Panc1 (cell line): ENCODE results near the gene C4orf51. TPM values are rescaled to one million over a fixed set of nuclear protein-coding genes. Genes with fewer than 3 reads are reported as not detected.

Source experiments
- ATAC-seq: fragments of 200-7000 bp; cut with Tn5 transposase; 2 replicates; pipeline ENCODE4 v1.9.1; 2020; ENCODE audit warnings: mild to moderate bottlenecking, moderate library complexity
- BruUV-seq: library from RNA; stranded (reverse); fragments of 400-500 nt; replicated peaks from 2 replicates; lab custom pipeline; 2021; lab: Mats Ljungman, UMichigan
- CTCF ChIA-PET: fragments of 300-600 bp; sonication (Branson Sonifier 250); formaldehyde crosslinking; loops from one replicate; lab custom pipeline; 2022; ENCODE audit warnings: antibody characterized with exemption; lab: Charles Lee
- POLR2A ChIA-PET: fragments of 300-600 bp; sonication (Branson Sonifier 250); formaldehyde crosslinking; loops from one replicate; lab custom pipeline; 2022; ENCODE audit warnings: antibody characterized with exemption; lab: Charles Lee
- DNase-seq: peaks from one replicate; pipeline ENCODE4 v3.0.0-alpha.2; 2010; ENCODE audit warnings: low read depth, low spot score
- H3K27ac ChIP-seq: 2 replicates; pipeline ENCODE4 v1.5.1; 2011; ENCODE audit warnings: mild to moderate bottlenecking, low read length, inconsistent platforms
- H3K27me3 ChIP-seq: fragments of 200-500 bp; sonication (Bioruptor generic); 2 replicates; pipeline ENCODE4 v1.6.0; 2014; ENCODE audit warnings: low read length, inconsistent platforms; ENCODE audit not compliant: control insufficient read depth, insufficient read depth
- H3K36me3 ChIP-seq: fragments of 200-500 bp; sonication (Bioruptor generic); 2 replicates; pipeline ENCODE4 v1.5.1; 2014; ENCODE audit warnings: inconsistent platforms, mild to moderate bottlenecking, low read length, moderate library complexity; ENCODE audit not compliant: control insufficient read depth, insufficient read depth
- H3K4me1 ChIP-seq: 2 replicates; pipeline ENCODE4 v1.5.1; 2011; ENCODE audit warnings: inconsistent platforms, mild to moderate bottlenecking, low read length, moderate library complexity; ENCODE audit not compliant: control insufficient read depth, insufficient read depth
- H3K4me3 ChIP-seq, 2 experiments: 2 replicates each; pipeline ENCODE4 v1.5.1; 2011 to 2012; ENCODE audit warnings: low read depth in 2 of 2, low read length in 2 of 2, mild to moderate bottlenecking in 2 of 2, inconsistent platforms in 1 of 2, moderate library complexity in 1 of 2
- H3K9me3 ChIP-seq: fragments of 200-500 bp; sonication (Bioruptor generic); 2 replicates; pipeline ENCODE4 v1.5.1; 2014; ENCODE audit warnings: low read depth, mild to moderate bottlenecking, inconsistent platforms, low read length, moderate library complexity; ENCODE audit not compliant: control insufficient read depth, insufficient read depth
- CTCF ChIP-seq: fragments of 450-650 bp; IDR thresholded peaks from 2 replicates; pipeline ENCODE4 v1.5.1; 2017; ENCODE audit warnings: mild to moderate bottlenecking
- POLR2AphosphoS5 ChIP-seq: IDR thresholded peaks from 2 replicates; pipeline ENCODE4 v1.6.1; 2012; ENCODE audit warnings: mild to moderate bottlenecking, low read depth, low read length, moderate library complexity
- SIN3A ChIP-seq: IDR thresholded peaks from 2 replicates; pipeline ENCODE4 v1.6.1; 2012; ENCODE audit warnings: low read depth, mild to moderate bottlenecking, low read length, moderate library complexity, borderline replicate concordance; ENCODE audit not compliant: insufficient read depth
- TCF7L2 ChIP-seq: IDR thresholded peaks from 2 replicates; pipeline ENCODE4 v1.6.1; 2011; ENCODE audit warnings: mild to moderate bottlenecking, low read depth, low read length, inconsistent platforms
- in situ Hi-C: cut with HindIII; loops from 2 replicates; pipeline ENCODE4 v1.10.0; 2016; ENCODE audit warnings: low sequenced_read_pairs, low pct_unique_long_range_greater_than_20kb
- intact Hi-C: fragments of 100-400 bp; cut with micrococcal nuclease; formaldehyde crosslinking; loops from one replicate; pipeline ENCODE4 v1.10.0; 2022; ENCODE audit not compliant: unreplicated experiment
- total RNA-seq: library from RNA; stranded (reverse); gene quantifications from one replicate; pipeline ENCODE4 v1.2.1, GENCODE V29; 2021; ENCODE audit not compliant: unreplicated experiment
- TF ChIP-seq, protein P1 (sequence below), 2 experiments: IDR thresholded peaks; 2 replicates each; pipeline ENCODE4 v1.6.1; 2011 to 2012; ENCODE audit warnings: low read depth in 2 of 2, control low read depth in 1 of 2, low read length in 1 of 2, mild to moderate bottlenecking in 1 of 2, moderate library complexity in 1 of 2; ENCODE audit not compliant: insufficient read depth in 1 of 2

Gene C4orf51
- total RNA-seq, 1 experiment from 2014 or later, result not detected

- no peaks in the 10 kb centered on the region for H3K9me3 ChIP-seq
- CTCF ChIA-PET, result no interaction called here
- in situ Hi-C loops, result no loop called here
- ATAC-seq (no peak), DNase-seq (no peak)
- H3K4me1 ChIP-seq, result no peaks in the 10 kb centered on the region
- TF ChIP-seq, protein P1, sequence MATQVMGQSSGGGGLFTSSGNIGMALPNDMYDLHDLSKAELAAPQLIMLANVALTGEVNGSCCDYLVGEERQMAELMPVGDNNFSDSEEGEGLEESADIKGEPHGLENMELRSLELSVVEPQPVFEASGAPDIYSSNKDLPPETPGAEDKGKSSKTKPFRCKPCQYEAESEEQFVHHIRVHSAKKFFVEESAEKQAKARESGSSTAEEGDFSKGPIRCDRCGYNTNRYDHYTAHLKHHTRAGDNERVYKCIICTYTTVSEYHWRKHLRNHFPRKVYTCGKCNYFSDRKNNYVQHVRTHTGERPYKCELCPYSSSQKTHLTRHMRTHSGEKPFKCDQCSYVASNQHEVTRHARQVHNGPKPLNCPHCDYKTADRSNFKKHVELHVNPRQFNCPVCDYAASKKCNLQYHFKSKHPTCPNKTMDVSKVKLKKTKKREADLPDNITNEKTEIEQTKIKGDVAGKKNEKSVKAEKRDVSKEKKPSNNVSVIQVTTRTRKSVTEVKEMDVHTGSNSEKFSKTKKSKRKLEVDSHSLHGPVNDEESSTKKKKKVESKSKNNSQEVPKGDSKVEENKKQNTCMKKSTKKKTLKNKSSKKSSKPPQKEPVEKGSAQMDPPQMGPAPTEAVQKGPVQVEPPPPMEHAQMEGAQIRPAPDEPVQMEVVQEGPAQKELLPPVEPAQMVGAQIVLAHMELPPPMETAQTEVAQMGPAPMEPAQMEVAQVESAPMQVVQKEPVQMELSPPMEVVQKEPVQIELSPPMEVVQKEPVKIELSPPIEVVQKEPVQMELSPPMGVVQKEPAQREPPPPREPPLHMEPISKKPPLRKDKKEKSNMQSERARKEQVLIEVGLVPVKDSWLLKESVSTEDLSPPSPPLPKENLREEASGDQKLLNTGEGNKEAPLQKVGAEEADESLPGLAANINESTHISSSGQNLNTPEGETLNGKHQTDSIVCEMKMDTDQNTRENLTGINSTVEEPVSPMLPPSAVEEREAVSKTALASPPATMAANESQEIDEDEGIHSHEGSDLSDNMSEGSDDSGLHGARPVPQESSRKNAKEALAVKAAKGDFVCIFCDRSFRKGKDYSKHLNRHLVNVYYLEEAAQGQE (IDR thresholded peaks at IDR 0.05; ENCODE audit: insufficient read depth in 1 of 2, low read depth in 2 of 2, low read length in 1 of 2), result no peak
- no peak for TF ChIP-seq SIN3A
- no peak for TF ChIP-seq TCF7L2
- TF ChIP-seq POLR2AphosphoS5, result no peak
- no peak for TF ChIP-seq CTCF
- H3K27me3 ChIP-seq, result no peaks in the 10 kb centered on the region
- H3K36me3 ChIP-seq, result no peaks in the 10 kb centered on the region
- intact Hi-C loops, result no loop called here
- POLR2A ChIA-PET, result no interaction called here
- no peak overlapping the region for H3K4me3 ChIP-seq
- H3K27ac ChIP-seq, result no peak overlapping the region
- BruUV-seq, result no TSS peak
These were observed 82.8 kb downstream of the C4orf51 start for GRCh38 chr4:145762719-145763118.

GRCh38 chr4:145763399-145763798 lies 83.5 kb downstream of the C4orf51 start:
- DNase-seq (no peak), ATAC-seq (no peak)
- Histone ChIP-seq H3K9me3 (no peaks in the 10 kb centered on the region), H3K36me3 (no peaks in the 10 kb centered on the region), H3K4me3 (no peak overlapping the region), H3K27me3 (no peaks in the 10 kb centered on the region), H3K27ac (no peak overlapping the region), H3K4me1 (no peaks in the 10 kb centered on the region)
- ChIA-PET POLR2A (no interaction called here), CTCF (no interaction called here)
- in situ Hi-C loops, result no loop called here
- BruUV-seq, result no TSS peak
- no peak for TF ChIP-seq TCF7L2
- TF ChIP-seq CTCF, result no peak
- no peak for TF ChIP-seq SIN3A
- TF ChIP-seq, protein P1 (IDR thresholded peaks at IDR 0.05; ENCODE audit: insufficient read depth in 1 of 2, low read depth in 2 of 2, low read length in 1 of 2), result no peak
- TF ChIP-seq POLR2AphosphoS5, result no peak
- intact Hi-C loops, result no loop called here
